HG03060 (cell line): ENCODE results near the gene DAPK3.
"Not testable (repeated sequence)": the region's sequence is repeated elsewhere in the genome, so short reads cannot be mapped to it uniquely, and the experiment has no call there.

Experiments used
- ATAC-seq: cut with Tn5 transposase; IDR thresholded peaks from one replicate; pipeline ENCODE4 v1.9.1; 2021; ENCODE audit warnings: low read depth, moderate number of reproducible peaks; ENCODE audit not compliant: unreplicated experiment

The DAPK3 gene

DNA sequence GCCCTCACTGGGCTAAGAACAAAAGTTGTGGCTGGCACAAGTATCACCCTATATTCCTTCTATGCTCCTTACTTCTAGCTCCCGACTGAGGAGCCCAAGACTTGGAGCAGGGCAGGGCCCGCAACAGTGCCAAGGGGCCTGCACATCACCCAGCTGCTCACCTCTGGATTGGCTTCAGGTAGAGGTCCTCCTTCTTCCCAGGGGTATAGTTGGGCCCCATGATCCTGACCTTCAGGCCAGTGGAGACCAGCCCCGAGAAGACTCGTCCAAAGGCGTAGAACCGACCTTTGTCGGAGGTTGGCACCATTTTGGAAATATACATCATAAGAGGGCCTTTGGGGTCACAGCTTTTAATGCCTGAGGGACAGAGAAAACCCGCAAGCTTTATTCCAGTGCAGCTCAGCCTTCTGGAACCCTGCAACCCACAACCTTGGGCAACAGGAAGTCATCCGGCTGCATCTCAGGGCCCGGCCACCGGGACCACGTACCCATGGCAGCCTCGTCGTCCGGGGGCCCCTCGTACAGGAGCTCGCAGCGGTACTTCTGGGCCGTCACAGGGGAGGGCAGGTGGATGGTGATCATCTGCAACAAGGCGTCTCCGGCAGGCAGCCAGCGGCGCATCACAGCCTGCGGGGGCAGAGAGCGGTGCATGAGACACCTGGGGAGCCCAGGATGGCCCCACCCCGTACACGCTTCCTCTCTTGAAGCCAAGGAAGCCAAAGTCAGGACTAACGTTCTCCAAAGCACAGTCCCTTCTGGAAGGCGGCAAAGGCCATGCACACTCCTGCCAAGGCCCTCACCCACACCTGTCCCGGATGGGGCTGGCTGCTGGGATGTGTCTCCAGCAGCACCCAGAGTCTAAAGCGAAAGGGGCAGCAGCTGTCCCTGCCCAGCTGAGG is 9.7 kb upstream of the DAPK3 start:
- no peak for ATAC-seq

DNA sequence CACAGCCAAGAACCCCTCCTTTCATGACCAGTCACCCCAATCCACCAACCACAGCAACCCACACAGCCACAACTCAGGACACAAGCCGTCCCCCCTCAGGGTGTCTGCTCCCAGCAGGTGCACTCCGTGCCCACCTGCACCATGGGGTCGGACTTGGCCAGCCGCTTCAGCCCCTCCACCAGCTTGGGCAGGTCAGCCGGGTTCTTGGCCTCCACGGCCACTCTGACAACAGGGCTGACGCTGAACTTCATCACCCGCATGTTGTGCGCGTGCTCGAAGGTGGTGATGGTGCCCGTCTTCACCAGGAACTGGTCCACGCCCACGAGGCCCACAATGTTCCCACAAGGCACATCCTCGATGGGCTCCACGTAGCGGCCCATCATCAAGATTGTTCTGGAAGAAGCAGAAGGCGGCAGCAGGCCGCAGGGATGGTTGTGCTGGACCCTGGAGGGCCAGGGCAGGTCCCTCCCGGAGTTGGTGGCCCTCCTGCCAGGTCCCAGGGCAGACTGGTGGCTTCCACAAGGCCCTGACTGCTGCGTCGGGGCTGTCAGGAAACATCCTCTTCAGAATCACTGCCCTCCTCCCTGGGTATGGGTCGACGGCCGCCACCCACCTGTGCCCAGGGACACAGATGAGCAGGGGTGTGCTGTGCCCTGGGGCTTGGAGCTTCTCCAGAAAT is 8.9 kb upstream of the DAPK3 start:
- no peak for ATAC-seq

DNA sequence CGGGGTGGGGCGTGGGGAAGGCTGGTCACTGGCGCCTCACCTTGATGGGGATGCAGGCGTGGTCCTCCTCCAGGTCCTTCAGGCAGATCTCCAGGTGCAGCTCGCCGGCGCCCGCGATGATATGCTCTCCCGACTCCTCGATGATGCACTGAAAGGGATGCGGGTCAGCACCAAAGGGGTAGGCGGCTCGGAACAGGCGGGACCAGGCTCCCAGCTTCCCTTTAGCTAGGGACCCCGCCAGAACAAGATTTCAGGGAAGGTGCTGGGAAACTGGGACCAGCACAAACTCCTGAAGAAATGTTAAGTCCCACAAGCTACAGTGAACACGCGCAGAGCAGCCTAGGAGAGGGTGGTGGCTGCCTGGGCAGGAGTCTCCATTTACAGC is 8.4 kb upstream of the DAPK3 start:
- no peak for ATAC-seq

DNA sequence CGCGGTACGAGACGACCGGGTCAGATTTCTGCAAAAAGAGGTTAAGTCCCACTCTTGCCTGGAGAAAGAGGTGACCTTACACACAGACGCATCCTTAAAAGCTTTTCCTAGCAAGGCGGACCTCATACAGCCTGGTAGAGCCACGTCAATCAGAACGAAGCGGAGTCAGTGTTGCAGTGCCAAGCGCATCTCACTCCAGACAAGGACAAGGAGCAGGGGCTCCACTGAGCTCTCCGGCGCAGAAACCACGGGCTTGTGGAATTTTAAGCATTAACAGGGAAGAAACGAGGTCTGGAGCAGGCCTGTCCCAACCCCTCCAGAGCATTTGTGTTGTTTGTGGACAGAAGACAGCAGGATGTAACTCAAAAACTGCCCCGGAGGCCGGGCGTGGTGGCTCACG is 7.2 kb upstream of the DAPK3 start:
- no peak for ATAC-seq

DNA sequence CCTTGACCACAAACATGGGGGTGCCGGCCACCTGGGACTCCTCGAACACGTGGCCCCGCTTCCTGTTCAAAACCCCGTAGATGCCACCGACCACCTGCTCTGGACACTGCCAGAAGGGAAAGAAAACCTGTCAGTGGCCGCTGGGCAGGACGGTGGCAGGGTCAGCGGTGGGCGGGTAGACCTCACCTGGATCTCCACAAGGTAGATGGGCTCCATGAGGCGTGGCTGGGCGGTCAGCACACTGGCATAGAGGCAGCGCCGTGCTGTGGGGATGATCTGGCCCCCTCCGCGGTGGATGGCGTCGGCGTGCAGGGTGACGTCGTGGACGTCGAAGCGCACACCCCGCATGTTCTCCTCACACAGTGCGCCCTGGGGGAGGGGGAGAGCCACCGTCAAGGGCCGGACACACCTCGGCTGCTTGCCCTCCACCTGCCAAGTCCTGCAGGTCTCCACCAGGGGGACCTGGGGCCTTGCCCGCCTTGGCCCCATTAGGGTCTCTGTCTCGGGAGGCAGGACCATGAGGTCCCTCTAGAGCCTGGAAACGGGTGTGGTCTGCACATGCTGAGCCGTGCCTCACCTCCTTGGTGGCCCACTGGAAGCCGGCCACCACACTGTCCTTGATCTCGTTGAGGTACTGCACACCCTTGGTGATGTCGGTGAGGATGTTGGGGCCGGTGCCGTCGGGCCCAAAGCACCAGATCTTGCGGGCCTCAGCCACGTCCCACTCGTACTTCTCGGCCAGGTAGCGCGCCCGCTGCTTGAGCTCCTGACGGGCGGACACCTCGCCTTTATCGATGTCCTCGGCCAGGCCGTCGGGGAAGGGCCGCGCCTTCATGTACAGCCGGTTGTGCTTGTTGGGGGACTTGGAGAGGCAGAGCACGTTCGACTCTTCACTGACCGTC is 6.6 kb upstream of the DAPK3 start:
- no peak for ATAC-seq

DNA sequence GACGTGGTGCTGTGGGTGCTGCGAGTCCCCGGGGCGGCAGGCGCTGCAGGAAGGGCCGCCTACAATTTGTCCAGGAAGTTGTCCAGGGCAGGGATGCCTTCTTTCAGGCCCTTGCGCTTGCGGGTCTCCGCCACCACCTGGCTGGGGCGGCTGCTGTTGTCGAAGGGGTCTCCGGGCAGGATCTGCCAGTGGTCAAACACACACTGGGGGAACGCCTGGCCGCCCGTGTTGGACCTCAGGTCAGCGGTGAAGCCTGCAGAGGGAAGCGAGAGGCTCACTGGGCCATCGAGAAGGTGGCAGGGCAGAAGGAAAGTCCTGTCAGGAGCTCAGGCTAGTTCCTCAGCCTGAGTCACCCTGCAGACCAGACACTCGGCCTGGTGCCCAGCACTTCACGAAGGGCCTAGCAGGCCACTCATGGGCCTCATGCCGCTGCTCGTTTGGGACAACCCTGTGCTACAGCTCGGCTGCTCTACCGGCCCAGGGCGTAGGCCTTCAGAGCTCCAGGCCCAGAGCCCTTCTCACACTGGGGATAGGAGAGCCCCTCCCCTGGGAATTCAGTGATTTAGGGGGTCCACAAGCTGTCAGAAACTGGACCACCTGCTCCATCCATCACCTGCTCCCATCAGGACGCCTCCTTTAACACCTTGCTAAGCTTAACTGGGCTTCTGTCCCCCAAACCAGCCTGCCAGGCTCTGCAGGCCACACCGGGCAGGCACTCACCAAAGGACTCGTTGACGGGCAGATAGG is 5.8 kb upstream of the DAPK3 start:
- no peak for ATAC-seq

DNA sequence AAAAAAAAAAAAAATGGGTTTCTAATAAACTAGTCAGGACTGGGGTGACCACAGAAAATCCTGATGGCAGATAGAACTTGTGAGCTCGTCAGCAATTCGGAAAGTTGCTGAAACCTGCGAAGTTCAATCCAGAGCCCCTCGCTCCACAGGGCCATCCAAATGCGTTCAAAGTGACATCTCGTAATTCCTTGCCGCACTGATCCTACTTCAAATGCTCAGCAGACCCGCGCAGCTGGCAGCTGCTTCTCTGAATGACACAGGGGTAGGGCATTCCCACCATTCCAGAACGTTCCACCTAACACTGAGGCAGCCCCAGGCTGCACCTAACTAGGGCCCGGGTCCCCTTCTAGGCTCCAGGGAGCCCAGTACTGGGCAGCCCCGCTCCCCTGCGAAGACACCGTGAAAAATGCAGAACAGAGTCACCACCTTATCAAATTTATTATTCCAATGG is 4.8 kb upstream of the DAPK3 start:
- no peak for ATAC-seq

DNA sequence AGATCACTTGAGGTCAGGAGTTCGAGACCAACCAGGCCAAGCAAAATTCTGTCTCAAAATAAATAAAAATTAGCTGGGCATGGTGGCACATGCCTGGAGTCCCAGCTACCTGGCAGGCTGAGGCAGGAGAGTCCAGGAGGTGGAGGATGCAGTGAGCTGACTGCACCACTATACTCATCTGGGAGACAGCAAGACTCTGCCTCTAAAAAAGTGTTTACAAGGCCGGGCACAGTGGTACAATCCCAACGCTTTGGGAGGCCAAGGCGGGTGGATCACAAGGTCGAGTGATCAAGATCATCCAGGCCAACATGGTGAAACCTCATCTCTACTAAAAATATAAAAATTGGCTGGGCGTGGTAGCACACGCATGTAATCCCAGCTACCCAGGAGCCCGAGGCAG is 4.2 kb upstream of the DAPK3 start:
- no peak for ATAC-seq

DNA sequence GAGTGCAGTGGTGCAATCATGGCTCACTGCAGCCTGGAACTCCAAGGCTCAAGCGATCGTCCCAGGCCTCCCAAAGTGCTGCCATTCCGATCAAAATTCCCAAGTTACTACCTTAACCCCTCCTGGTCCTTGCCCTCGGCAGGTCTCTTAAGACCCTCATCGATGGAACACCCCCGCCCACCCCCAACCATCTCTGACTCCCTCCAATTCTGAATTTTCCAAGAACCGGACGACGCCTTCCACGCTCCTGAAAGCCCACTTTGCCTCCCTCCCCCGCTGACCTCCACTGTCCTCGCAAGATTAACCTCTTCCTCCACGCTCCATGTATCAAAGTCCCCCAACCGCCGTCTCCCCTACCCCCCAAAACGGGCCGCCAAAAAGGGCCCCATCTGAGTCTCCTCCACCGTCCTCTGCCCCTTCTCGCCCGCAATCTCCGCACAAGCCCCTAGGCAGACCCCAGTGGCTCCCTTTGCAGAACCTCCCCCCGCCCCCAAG is 539 bp downstream of the DAPK3 start:
- ATAC-seq: no peak

DNA sequence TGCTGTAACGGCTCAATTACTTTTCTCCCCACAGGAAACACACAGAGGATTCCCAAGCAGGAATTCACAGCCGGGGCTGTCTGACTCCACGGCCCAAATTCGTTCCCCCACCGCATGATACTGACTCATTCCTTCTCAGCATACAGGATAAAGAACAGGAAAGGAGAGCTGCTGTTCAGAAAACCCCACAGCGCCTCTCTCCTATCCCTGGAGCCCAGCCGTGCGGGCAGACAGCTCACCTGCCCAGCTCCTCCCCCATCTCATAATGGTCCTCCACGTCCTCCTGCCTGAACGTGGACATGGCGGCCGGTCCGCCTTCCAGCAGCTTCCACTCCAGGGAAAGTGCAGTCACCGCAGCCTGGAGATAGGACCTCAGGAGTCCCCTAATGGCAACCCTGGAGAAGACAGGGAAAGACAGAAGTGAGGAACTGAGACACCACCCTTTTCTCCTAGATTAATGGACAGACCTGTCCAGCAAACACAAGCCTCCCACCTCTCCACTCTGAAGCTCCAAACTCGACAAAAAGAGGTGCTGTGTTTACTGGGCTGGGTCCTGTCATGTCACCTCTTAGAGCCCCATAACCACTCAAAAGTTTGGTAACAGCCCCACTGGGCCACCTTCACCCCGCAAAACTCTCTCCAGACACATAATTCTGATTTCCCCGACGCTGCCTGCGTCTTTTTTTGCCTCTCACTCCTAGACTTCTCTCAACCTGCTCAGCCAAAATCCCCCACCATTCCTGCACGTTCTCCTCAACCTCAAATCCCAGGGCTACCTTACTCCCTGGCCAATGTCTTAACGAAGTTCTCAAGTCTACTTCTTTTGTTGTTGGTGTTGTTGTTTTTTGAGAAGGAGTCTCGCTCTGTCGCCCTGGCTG is 1.2 kb downstream of the DAPK3 start:
- no peak for ATAC-seq

DNA sequence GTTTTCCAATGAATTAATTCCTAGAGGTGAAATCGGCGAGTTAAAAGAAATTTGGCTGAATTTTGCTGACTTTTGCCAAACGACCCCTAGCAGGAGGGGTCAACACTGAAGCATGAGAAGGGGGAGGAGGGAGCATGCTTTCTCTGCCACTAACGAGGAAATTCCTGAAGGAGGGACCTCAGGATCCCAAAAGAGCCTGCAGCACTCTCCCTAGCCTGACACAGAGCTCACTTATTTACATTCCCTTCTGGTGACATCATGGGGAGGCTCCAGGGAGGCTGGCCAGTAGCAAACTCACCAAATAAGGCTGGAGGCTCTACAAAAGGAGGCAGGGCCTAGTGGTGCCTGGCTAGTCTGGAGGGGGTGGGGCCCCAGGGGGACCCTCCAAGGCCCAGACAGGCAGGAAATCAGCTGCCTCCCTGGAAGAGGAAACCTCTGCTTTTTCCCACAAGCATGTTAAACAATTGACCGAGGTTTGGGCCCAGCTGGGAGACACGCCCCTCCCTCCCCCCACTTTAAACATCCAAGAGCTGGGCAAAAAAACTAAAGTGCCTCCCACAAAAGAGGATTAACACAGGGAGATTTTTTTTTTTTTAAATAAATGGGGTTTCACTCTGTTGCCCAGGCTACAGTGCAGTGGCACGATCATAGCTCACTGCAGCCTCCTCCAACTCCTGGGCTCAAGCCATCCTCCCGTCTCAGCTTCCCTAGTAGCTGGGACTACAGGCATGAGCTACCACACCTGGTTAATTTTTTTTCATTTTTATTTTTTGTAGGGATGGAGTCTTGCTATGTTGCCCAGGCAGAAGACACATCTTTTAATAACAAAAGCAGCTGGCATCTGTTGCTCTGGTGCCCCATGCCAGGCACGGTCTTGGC is 2.1 kb downstream of the DAPK3 start:
- no peak for ATAC-seq

DNA sequence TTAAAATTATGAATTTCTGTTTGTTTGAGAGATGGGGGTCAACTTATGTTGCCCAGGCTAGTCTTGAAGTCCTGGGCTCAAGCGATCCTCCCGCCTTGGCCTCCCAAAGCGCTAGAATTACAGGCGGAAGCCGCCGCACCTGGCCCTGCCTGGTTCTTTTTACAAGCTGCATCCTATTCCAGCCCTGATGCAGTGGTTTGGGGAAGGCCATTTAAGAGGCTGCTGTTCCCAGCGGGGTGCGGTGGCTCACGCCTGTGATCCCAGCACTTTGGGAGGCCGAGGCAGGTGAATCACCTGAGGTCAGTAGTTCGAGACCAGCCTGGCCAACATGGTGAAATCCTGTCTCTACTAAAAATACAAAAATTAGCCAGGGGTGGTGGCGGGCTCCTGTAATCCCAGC is 2.9 kb downstream of the DAPK3 start:
- ATAC-seq: not testable (repeated sequence)

DNA sequence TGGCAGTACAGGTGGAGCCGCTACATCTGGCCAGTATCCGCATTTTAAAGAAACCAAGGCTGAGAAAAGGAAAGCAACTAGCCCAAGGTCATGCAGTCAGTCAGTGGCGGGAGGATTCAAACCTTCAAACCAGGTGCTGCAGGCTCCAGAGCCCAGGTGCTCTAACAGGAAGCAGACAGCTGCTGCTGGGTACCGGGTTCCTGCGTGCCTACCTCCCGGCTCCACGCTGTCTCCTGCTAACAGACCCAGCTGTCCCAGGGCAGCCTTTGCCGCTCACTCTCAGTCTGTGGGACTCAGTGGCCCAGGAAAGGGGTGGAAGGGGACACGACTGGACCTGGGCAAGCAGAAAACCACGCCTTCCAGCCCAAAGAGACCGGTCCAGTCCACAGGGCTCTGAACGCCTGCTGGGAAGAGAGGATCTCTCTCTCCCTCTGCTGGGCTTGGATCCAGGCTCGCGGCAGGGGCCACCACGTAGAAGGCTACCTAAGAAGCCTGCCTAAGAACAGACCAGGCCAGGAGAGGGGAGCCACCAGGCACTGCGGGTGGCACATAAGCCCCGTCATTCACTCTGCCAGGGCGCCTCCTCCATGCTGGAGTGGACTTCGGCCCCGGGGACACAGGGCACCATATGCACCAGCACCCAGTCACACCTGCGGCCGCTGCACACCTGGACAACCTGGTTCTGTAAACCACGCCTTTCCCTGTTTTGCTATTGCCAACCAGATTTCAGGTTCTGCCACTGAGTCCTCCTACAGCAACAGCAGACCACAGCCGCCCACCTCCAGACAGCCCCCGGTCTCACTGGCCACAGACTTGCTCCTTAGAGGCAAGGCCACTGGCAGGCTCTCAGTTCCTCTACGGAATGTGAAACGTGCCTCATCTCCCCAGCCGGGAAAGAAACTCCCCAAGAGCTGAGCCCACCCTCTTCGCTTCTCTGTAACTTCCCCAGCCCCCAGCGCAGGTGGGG is 4.6 kb downstream of the DAPK3 start:
- ATAC-seq: no peak

DNA sequence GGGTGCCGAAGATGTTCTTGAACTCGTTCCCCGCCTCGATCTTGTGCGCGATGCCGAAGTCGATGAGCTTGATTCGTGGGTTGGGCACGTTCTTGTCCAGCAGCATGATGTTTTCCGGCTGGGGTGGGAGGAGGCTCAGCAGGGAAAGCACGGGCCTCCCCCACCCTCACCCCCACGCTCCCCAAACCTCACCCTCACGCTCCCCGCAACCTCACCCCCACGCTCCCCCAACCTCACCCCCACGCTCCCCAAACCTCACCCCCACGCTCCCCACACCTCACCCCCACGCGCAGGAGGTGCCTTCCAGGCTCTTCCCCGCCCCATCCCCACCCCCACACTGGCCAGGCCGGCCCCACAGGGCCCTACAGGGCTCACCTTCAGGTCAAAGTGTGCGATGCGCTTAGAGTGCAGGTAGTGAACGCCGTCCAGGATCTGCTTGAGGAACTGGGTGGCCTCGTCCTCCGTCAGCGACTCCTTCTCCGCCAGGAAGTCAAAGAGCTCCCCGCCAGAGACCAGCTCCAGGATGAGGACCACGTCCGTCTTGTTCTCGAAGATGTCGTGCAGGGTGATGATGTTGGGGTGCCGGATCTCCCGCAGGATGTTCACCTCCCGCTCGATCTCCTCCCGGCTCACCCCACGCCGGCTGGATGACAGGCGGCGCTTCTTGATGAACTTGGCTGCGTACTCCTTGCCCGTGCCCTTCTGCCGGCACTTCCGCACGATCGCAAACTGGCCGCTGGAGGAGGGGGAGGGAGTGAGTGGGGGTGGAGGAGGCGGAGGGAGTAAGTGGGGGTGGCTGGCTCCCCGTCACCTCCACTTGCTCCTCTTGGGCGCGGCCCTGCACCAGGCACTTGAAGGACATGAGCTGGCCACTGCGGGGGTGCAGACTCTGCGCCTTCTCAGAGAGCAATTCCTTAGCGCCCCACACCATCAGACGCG is 6.4 kb downstream of the DAPK3 start:
- ATAC-seq: no peak

DNA sequence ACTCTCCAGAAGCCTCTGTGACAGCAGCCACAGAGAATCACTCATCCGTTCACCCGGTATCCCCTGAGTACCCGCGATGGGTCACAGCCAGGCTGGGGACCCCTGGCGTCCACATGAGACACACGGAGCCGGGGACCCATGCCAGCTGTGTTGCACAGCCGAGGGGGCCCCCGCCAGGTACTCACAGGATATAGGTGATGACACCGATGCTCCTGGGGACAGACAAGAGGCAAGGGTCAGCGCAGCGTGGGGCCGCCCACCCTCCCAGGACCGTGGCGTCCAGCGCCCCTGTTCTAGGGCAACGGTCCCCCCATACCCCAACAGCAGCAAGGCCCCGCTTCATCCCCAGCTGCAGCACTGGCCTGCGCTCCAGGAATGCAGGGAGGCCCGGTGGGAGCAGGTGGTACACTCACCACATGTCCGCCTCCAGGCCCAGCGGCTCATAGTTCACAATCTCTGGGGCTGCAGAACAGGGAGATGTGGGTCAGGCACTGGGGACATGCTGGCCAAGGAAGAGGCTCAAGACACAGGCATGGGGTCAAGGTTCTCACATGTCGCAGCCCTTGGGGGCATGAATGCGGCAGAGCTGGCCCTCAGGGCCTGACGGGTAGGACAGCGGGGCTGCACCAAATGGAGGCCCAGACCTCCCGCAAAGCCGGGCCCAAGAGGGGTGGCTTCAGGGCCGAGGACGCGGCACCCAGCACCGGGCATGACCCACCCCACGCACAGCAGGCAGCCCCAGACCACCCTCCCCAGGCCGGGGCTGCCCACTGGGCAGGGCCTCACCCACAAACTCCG is 7.2 kb downstream of the DAPK3 start:
- no peak for ATAC-seq
